Measurements from ENCODE around the gene IGF1R. TPM values are rescaled to one million over a fixed set of nuclear protein-coding genes. Genes with fewer than 3 reads are reported as not detected.
A peak's percentile ranks its signal among the peaks of the same experiment; 100 is the strongest.

The IGF1R gene
- total RNA-seq, 1 experiment from 2014 or later = 16.3 TPM

DNA sequence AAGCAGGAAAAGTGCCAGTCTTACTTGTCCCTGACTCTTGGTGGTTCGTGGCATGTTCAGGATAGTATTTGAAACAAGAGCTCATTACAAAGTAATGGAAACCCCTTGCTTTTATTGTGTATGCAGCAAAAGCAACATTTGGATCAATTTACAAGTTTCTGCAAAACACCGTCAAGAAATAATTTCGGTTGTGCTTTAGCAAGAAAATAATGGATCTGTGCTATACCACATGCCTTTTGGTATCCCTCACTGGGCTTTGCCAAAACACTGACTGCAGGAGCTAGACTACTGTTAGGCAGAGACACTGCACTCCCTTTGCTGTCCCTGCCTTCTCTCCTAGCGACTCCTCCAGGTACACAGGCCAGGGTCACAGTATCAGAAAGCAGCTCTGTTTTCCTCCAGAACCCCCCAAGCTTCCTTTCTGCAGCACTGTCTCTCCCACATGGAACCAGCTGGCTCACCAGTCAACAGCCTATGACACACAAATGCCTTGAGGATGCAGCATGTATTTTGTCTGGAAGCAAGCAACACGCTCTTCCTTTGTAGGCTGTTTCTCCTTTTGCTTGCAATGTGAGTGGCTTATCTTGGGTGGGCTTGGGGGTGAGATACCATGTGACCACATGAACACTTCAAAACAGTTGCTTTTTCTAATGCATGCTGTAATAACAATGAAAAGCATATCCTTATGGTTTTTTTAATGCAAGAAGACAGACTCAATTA lies 247.8 kb downstream of the IGF1R start:
- no peak for DNase-seq (ENCODE audit: low read depth, low spot score)
- POLR2A ChIA-PET = no interaction called here
- H3K4me3 ChIP-seq (replicated peaks in 1 of 2; ENCODE audit: low read depth in 1 of 2, low read length in 2 of 2) = peak overlapping the region in 1 of 2 experiments; percentile 37; a peak in 1 of 4 replicates
- H3K79me2 ChIP-seq (ENCODE audit: insufficient read depth, low read length) = no peaks in the 10 kb centered on the region
- H3K27me3 ChIP-seq (ENCODE audit: insufficient read depth, low read length) = no peaks in the 10 kb centered on the region
- RAD21 ChIA-PET (ENCODE audit: low non-redundant PET in 1 of 2, low total read pairs in 2 of 2, uncharacterized antibody in 2 of 2, unreplicated experiment in 2 of 2) = no interaction called here
- H3K27ac ChIP-seq (ENCODE audit: low read depth, low read length) = 0 out of 2 replicates have a peak overlapping the region, but pooled peaks have one; percentile 19
- H3K9me3 ChIP-seq (ENCODE audit: control insufficient read depth in 1 of 2, insufficient read depth in 1 of 2, low read depth in 1 of 2, low read length in 2 of 2) = no peaks in the 10 kb centered on the region
- CTCF ChIA-PET = interaction anchor here (0.9 kb wide), 1 partner anchor 14 kb away, joined by 3 read pairs; no protein-coding TSS in a partner anchor
- H3K4me1 ChIP-seq (ENCODE audit: control insufficient read depth in 1 of 2, insufficient read depth in 2 of 2, low read length in 2 of 2) = peaks cover 23 to 24% of the 10 kb centered on the region in 2 experiments
- peak overlapping the region; percentile 71 for H3K4me2 ChIP-seq (ENCODE audit: low read length)
- BruUV-seq (replicated peaks) = no TSS peak
- no peaks in the 10 kb centered on the region for H3K36me3 ChIP-seq (ENCODE audit: control insufficient read depth in 1 of 2, insufficient read depth in 2 of 2, low read length in 2 of 2)
- no peak for ATAC-seq
- H2AFZ ChIP-seq (ENCODE audit: low read depth, low read length, poor library complexity, severe bottlenecking) = no peak overlapping the region
- H4K20me1 ChIP-seq (ENCODE audit: insufficient read depth) = no peaks in the 10 kb centered on the region
- H3K9me2 ChIP-seq (ENCODE audit: insufficient read depth) = no peaks in the 10 kb centered on the region
- intact Hi-C loops (cut with micrococcal nuclease) = no loop called here
- no peak for TF ChIP-seq YY1 (IDR thresholded peaks at IDR 0.05; ENCODE audit: extremely low read depth, insufficient replicate concordance, low read depth, low read length)
- TF ChIP-seq ZFX (IDR thresholded peaks at IDR 0.05) = no peak
- no peak for TF ChIP-seq EGR1 (IDR thresholded peaks at IDR 0.05; ENCODE audit: low read depth)
- TF ChIP-seq FOSL1 (IDR thresholded peaks at IDR 0.05; ENCODE audit: low read depth) = no peak
- no peak for TF ChIP-seq EZH2phosphoT487 (IDR thresholded peaks at IDR 0.05; ENCODE audit: borderline replicate concordance)
- no peak overlapping the region for H3K9ac ChIP-seq (ENCODE audit: low read length)

DNA sequence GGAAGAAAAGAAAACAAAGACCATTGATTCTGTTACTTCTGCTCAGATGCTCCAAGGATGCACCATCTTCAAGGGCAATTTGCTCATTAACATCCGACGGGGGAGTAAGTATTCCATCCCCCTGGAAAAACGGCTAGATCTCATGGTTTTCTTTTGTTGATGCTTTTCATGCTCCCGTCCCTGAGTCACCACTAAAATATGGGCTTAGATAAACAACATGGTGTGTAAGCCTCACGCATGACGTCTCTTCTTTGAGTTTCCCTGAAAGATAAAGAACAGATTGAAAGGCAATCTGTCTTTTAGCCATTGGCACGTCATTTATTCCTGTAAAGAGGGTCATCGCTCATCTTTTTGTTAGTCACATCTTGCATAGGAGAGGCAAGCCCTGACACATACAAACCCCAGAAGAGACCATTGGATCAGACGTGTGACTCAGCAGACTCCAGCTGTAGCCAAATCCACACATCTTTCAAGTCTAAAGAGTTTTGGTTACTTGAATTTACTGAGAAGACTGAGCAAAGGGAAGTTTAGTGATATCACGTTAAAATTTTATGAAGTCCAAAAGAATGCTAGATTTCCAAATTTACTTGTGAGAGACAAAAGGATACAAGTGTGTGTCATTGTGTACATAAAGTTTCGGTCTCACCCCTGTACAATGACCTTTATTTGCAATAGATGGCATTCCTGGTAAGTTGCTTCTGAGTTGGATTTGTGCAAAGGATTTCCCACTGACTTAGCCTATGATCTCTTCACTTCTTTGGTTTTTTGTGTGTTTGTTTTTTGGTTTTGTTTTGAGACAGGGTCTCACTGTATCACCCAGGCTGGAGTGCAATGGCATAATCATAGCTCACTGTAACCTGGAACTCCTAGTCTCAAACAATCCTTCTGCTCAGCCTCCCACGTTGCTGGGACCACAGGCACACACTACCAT lies 248.7 kb downstream of the IGF1R start:
- Histone ChIP-seq H3K9ac (ENCODE audit: low read length) (no peak overlapping the region), H3K9me2 (ENCODE audit: insufficient read depth) (no peaks in the 10 kb centered on the region), H4K20me1 (ENCODE audit: insufficient read depth) (no peaks in the 10 kb centered on the region), H3K4me3 (replicated peaks in 1 of 2; ENCODE audit: low read depth in 1 of 2, low read length in 2 of 2) (peak overlapping the region in 1 of 2 experiments; percentile 37; a peak in 3 of 4 replicates), H3K4me2 (ENCODE audit: low read length) (peak overlapping the region; percentile 71), H3K79me2 (ENCODE audit: insufficient read depth, low read length) (no peaks in the 10 kb centered on the region), H2AFZ (ENCODE audit: low read depth, low read length, poor library complexity, severe bottlenecking) (peak overlapping the region; percentile 52), H3K27me3 (ENCODE audit: insufficient read depth, low read length) (no peaks in the 10 kb centered on the region), H3K9me3 (ENCODE audit: control insufficient read depth in 1 of 2, insufficient read depth in 1 of 2, low read depth in 1 of 2, low read length in 2 of 2) (no peaks in the 10 kb centered on the region), H3K36me3 (ENCODE audit: control insufficient read depth in 1 of 2, insufficient read depth in 2 of 2, low read length in 2 of 2) (no peaks in the 10 kb centered on the region), H3K4me1 (ENCODE audit: control insufficient read depth in 1 of 2, insufficient read depth in 2 of 2, low read length in 2 of 2) (peaks cover 23 to 24% of the 10 kb centered on the region in 2 experiments), H3K27ac (ENCODE audit: low read depth, low read length) (peak overlapping the region; percentile 46; the same call in 1 of the 2 replicates)
- POLR2A ChIA-PET = no interaction called here
- DNase-seq (ENCODE audit: low read depth, low spot score) (peak; percentile 77), ATAC-seq (peak; percentile 92)
- intact Hi-C loops (cut with micrococcal nuclease) = no loop called here
- CTCF ChIA-PET = no interaction called here
- TSS peak; percentile 34 for BruUV-seq (replicated peaks)
- RAD21 ChIA-PET (ENCODE audit: low non-redundant PET in 1 of 2, low total read pairs in 2 of 2, uncharacterized antibody in 2 of 2, unreplicated experiment in 2 of 2) = no interaction called here
- TF ChIP-seq POLR2AphosphoS5 (IDR thresholded peaks at IDR 0.05; ENCODE audit: low read depth, low read length) (no peak), CEBPB (IDR thresholded peaks at IDR 0.05; ENCODE audit: low read depth) (peak; percentile 21; the same call in 1 of the 2 replicates), ZNF274 (IDR thresholded peaks at IDR 0.05; ENCODE audit: low read depth, low read length) (no peak), POLR2A (IDR thresholded peaks at IDR 0.05; ENCODE audit: borderline replicate concordance, extremely low read depth, insufficient read depth, insufficient read length) (no peak), TCF7L2 (IDR thresholded peaks at IDR 0.05; ENCODE audit: borderline replicate concordance, extremely low read depth, insufficient read depth, insufficient read length) (no peak), JUND (IDR thresholded peaks at IDR 0.05) (peak; percentile 86), FOSL1 (IDR thresholded peaks at IDR 0.05; ENCODE audit: low read depth) (peak; percentile 78), CBX3 (IDR thresholded peaks at IDR 0.05; ENCODE audit: low read depth) (peak; percentile 68), ZFX (IDR thresholded peaks at IDR 0.05) (no peak), SP1 (IDR thresholded peaks at IDR 0.05; ENCODE audit: low read depth) (peak; percentile 57), EZH2 (IDR thresholded peaks at IDR 0.05) (no peak), RAD21 (IDR thresholded peaks at IDR 0.05; ENCODE audit: low read depth) (no peak)
- TF ChIP-seq, protein P1, sequence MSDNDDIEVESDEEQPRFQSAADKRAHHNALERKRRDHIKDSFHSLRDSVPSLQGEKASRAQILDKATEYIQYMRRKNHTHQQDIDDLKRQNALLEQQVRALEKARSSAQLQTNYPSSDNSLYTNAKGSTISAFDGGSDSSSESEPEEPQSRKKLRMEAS (IDR thresholded peaks at IDR 0.05) = peak; percentile 54
- TF ChIP-seq, protein P2, sequence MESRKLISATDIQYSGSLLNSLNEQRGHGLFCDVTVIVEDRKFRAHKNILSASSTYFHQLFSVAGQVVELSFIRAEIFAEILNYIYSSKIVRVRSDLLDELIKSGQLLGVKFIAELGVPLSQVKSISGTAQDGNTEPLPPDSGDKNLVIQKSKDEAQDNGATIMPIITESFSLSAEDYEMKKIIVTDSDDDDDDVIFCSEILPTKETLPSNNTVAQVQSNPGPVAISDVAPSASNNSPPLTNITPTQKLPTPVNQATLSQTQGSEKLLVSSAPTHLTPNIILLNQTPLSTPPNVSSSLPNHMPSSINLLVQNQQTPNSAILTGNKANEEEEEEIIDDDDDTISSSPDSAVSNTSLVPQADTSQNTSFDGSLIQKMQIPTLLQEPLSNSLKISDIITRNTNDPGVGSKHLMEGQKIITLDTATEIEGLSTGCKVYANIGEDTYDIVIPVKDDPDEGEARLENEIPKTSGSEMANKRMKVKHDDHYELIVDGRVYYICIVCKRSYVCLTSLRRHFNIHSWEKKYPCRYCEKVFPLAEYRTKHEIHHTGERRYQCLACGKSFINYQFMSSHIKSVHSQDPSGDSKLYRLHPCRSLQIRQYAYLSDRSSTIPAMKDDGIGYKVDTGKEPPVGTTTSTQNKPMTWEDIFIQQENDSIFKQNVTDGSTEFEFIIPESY (IDR thresholded peaks at IDR 0.05; ENCODE audit: extremely low read depth, insufficient replicate concordance, low read length) = no peak
